ENCODE results near the gene GPSM3. TPM values are rescaled to one million over a fixed set of nuclear protein-coding genes. Genes with fewer than 3 reads are reported as not detected.

Gene GPSM3
- total RNA-seq, 1 experiment from 2014 or later, result 10.0 TPM

GRCh38 chr6:32177183-32177787 is 15.2 kb downstream of the GPSM3 start:
- DNase-seq (ENCODE audit: low spot score), result peak; percentile 50
- peak; percentile 14 for ATAC-seq
- Mint-ChIP-seq H3K36me3 (peaks cover 23% of the 10 kb centered on the region), H3K27me3 (ENCODE audit: low read depth) (no peaks in the 10 kb centered on the region), H3K27ac (peak overlapping the region; percentile 98), H3K4me3 (peak overlapping the region; percentile 82), H3K4me1 (peaks cover 38% of the 10 kb centered on the region), H3K9me3 (no peaks in the 10 kb centered on the region)
- CTCF ChIA-PET, result interaction anchor here (0.6 to 2.6 kb wide), 12 partner anchors 10 to 488 kb away, joined by 3 to 30 read pairs (median 4); partner anchors contain the start of genes GPSM3 and PBX2
- POLR2A ChIA-PET, result interaction anchor here (0.6 to 3.7 kb wide), 10 partner anchors 10 to 794 kb away, joined by 3 to 25 read pairs (median 5); partner anchors contain the start of genes FKBPL, GPSM3 and PBX2
- TF ChIP-seq, protein P1, sequence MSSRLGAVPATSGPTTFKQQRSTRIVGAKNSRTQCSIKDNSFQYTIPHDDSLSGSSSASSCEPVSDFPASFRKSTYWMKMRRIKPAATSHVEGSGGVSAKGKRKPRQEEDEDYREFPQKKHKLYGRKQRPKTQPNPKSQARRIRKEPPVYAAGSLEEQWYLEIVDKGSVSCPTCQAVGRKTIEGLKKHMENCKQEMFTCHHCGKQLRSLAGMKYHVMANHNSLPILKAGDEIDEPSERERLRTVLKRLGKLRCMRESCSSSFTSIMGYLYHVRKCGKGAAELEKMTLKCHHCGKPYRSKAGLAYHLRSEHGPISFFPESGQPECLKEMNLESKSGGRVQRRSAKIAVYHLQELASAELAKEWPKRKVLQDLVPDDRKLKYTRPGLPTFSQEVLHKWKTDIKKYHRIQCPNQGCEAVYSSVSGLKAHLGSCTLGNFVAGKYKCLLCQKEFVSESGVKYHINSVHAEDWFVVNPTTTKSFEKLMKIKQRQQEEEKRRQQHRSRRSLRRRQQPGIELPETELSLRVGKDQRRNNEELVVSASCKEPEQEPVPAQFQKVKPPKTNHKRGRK (CRISPR knock-in tag; IDR thresholded peaks at IDR 0.05; ENCODE audit: borderline replicate concordance), result no peak
- peak; percentile 43; the same call in 1 of the 2 replicates for TF ChIP-seq ETV6 (CRISPR knock-in tag; IDR thresholded peaks at IDR 0.05)
- TF ChIP-seq, protein P2, sequence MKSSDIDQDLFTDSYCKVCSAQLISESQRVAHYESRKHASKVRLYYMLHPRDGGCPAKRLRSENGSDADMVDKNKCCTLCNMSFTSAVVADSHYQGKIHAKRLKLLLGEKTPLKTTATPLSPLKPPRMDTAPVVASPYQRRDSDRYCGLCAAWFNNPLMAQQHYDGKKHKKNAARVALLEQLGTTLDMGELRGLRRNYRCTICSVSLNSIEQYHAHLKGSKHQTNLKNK (CRISPR knock-in tag; IDR thresholded peaks at IDR 0.05), result no peak
- no peak for TF ChIP-seq RORB (CRISPR knock-in tag; IDR thresholded peaks at IDR 0.05)
- TF ChIP-seq, protein P3, sequence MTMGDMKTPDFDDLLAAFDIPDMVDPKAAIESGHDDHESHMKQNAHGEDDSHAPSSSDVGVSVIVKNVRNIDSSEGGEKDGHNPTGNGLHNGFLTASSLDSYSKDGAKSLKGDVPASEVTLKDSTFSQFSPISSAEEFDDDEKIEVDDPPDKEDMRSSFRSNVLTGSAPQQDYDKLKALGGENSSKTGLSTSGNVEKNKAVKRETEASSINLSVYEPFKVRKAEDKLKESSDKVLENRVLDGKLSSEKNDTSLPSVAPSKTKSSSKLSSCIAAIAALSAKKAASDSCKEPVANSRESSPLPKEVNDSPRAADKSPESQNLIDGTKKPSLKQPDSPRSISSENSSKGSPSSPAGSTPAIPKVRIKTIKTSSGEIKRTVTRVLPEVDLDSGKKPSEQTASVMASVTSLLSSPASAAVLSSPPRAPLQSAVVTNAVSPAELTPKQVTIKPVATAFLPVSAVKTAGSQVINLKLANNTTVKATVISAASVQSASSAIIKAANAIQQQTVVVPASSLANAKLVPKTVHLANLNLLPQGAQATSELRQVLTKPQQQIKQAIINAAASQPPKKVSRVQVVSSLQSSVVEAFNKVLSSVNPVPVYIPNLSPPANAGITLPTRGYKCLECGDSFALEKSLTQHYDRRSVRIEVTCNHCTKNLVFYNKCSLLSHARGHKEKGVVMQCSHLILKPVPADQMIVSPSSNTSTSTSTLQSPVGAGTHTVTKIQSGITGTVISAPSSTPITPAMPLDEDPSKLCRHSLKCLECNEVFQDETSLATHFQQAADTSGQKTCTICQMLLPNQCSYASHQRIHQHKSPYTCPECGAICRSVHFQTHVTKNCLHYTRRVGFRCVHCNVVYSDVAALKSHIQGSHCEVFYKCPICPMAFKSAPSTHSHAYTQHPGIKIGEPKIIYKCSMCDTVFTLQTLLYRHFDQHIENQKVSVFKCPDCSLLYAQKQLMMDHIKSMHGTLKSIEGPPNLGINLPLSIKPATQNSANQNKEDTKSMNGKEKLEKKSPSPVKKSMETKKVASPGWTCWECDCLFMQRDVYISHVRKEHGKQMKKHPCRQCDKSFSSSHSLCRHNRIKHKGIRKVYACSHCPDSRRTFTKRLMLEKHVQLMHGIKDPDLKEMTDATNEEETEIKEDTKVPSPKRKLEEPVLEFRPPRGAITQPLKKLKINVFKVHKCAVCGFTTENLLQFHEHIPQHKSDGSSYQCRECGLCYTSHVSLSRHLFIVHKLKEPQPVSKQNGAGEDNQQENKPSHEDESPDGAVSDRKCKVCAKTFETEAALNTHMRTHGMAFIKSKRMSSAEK (CRISPR knock-in tag; IDR thresholded peaks at IDR 0.05; ENCODE audit: borderline replicate concordance), result no peak
- no peak for TF ChIP-seq ZNF219 (CRISPR knock-in tag; IDR thresholded peaks at IDR 0.05; ENCODE audit: borderline replicate concordance)
- no peak for TF ChIP-seq ZNF317 (CRISPR knock-in tag; IDR thresholded peaks at IDR 0.05; ENCODE audit: borderline replicate concordance, low read depth)
- TF ChIP-seq TEAD1 (CRISPR knock-in tag; IDR thresholded peaks at IDR 0.05), result 0 out of 2 replicates have a peak, but pooled peaks have one; percentile 11
- TF ChIP-seq CREM (CRISPR knock-in tag; IDR thresholded peaks at IDR 0.05), result peak; percentile 52; the same call in 1 of the 2 replicates
- no peak for TF ChIP-seq MXD4 (CRISPR knock-in tag; IDR thresholded peaks at IDR 0.05; ENCODE audit: borderline replicate concordance)
- TF ChIP-seq SP1 (CRISPR knock-in tag; conservative IDR thresholded peaks at IDR 0.05), result peak; percentile 39
- no peak for TF ChIP-seq ZNF396 (CRISPR knock-in tag; IDR thresholded peaks at IDR 0.05; ENCODE audit: borderline replicate concordance)
- TF ChIP-seq NR3C1 (CRISPR knock-in tag; conservative IDR thresholded peaks at IDR 0.05; ENCODE audit: low read depth), result no peak
- no peak for TF ChIP-seq OVOL2 (CRISPR knock-in tag; IDR thresholded peaks at IDR 0.05; ENCODE audit: borderline replicate concordance)

DNA sequence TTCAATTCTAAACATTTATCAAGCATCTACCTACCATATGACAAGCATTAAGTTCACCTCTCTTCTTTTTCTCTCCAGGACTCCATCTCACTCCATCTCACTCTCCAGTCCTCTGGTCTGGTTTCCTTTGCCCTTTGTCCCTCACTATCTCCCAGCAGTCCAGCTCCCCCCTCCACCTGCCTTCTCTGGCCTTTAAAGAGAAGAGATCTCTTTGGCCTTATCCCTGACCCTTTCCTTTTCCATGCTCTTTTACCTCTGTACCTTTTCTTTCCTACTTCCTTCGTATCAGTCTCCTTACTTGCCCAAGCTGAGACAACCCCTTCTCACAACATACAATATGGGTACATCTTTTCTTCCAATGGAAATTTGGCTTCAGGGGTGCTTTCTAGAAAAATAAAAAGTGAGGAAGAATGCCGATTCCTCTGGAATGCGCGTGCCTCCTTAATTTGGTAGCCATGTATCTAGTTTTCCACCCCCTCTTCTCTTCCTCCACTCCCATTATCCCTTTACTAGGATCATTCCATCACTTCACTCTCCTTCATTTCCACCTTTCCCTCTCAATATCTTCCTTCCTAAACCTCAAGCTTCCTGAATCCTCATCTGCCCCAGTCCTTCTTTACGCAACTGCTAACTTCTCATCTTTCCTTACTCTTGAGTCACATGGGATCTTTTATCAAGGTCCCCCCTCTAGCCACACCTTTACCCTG is 15.8 kb downstream of the GPSM3 start:
- peaks cover 38% of the 10 kb centered on the region for H3K4me1 Mint-ChIP-seq
- ATAC-seq, result no peak
- peak overlapping the region; percentile 98 for H3K27ac Mint-ChIP-seq
- no peak for TF ChIP-seq CREB1 (CRISPR knock-in tag; IDR thresholded peaks at IDR 0.05)
- 0 out of 2 replicates have a peak, but pooled peaks have one; percentile 31 for TF ChIP-seq ERG (CRISPR knock-in tag; IDR thresholded peaks at IDR 0.05)
- DNase-seq (ENCODE audit: low spot score), result no peak
- POLR2A ChIA-PET, result interaction anchor here (0.6 to 3.7 kb wide), 5 partner anchors 9 to 58 kb away, joined by 3 to 25 read pairs (median 5); partner anchors contain the start of gene FKBPL
- peaks cover 23% of the 10 kb centered on the region for H3K36me3 Mint-ChIP-seq
- peak overlapping the region; percentile 82 for H3K4me3 Mint-ChIP-seq
- no peaks in the 10 kb centered on the region for H3K27me3 Mint-ChIP-seq (ENCODE audit: low read depth)
- no peaks in the 10 kb centered on the region for H3K9me3 Mint-ChIP-seq
- CTCF ChIA-PET, result interaction anchor here (0.5 to 2.6 kb wide), 14 partner anchors 10 to 262 kb away, joined by 3 to 30 read pairs (median 4); partner anchors contain the start of genes GPSM3 and PBX2
